ENCODE results near the gene FBXW11.

The FBXW11 gene

DNA sequence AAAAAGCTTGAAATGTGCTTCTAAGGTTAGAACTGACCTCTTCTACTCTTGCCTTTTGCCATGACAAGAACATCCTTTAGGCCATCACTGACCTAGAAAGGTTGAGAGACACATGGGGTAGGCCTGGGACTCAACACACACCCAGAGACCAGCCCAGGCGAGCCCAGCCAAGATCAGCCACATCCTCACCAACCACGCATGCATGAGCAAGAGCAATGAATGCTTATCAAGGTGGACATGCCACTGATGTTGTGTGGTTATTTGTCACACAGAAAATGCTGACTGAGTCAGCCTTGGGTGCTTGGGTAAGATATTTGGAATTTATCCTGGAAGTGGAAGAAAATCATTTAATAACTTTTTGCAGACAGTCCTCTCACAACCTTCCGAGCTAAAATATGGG lies 181.4 kb downstream of the FBXW11 start:
- Histone ChIP-seq H3K27me3 (ENCODE audit: insufficient read depth, poor library complexity, severe bottlenecking) (no peaks in the 10 kb centered on the region), H3K27ac (replicated peaks) (no peak overlapping the region)
- no peak for TF ChIP-seq REST (IDR thresholded peaks at IDR 0.05; ENCODE audit: insufficient replicate concordance, low read depth)
- TF ChIP-seq, protein P1, sequence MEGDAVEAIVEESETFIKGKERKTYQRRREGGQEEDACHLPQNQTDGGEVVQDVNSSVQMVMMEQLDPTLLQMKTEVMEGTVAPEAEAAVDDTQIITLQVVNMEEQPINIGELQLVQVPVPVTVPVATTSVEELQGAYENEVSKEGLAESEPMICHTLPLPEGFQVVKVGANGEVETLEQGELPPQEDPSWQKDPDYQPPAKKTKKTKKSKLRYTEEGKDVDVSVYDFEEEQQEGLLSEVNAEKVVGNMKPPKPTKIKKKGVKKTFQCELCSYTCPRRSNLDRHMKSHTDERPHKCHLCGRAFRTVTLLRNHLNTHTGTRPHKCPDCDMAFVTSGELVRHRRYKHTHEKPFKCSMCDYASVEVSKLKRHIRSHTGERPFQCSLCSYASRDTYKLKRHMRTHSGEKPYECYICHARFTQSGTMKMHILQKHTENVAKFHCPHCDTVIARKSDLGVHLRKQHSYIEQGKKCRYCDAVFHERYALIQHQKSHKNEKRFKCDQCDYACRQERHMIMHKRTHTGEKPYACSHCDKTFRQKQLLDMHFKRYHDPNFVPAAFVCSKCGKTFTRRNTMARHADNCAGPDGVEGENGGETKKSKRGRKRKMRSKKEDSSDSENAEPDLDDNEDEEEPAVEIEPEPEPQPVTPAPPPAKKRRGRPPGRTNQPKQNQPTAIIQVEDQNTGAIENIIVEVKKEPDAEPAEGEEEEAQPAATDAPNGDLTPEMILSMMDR (IDR thresholded peaks at IDR 0.05; ENCODE audit: insufficient read depth, low read length) = no peak
- no peak for TF ChIP-seq POLR2AphosphoS5 (IDR thresholded peaks at IDR 0.05; ENCODE audit: low read depth)
- TF ChIP-seq SPI1 (IDR thresholded peaks at IDR 0.05; ENCODE audit: borderline replicate concordance, low read depth) = no peak
- no peak for TF ChIP-seq GABPA (IDR thresholded peaks at IDR 0.05; ENCODE audit: low read depth)

GRCh38 chr5:171823269-171823668 lies 183.2 kb downstream of the FBXW11 start:
- Histone ChIP-seq H3K27ac (replicated peaks) (no peak overlapping the region), H3K4me3 (replicated peaks; ENCODE audit: insufficient read depth, low read length) (no peak overlapping the region), H3K27me3 (ENCODE audit: insufficient read depth, poor library complexity, severe bottlenecking) (no peaks in the 10 kb centered on the region)
- DNase-seq (ENCODE audit: low read depth in 1 of 2, low spot score in 1 of 2) = no peak
- TF ChIP-seq REST (IDR thresholded peaks at IDR 0.05; ENCODE audit: insufficient replicate concordance, low read depth) (no peak), SPI1 (IDR thresholded peaks at IDR 0.05; ENCODE audit: borderline replicate concordance, low read depth) (no peak), GABPA (IDR thresholded peaks at IDR 0.05; ENCODE audit: low read depth) (no peak), POLR2AphosphoS5 (IDR thresholded peaks at IDR 0.05; ENCODE audit: low read depth) (no peak)
- TF ChIP-seq, protein P1 (IDR thresholded peaks at IDR 0.05; ENCODE audit: insufficient read depth, low read length) = no peak

More for the DNA sequence above, 181.4 kb downstream of the FBXW11 start:
- no peak overlapping the region for H3K4me3 ChIP-seq (replicated peaks; ENCODE audit: insufficient read depth, low read length)
- DNase-seq (ENCODE audit: low read depth in 1 of 2, low spot score in 1 of 2) = no peak

GRCh38 chr5:171821286-171821685 lies 185.2 kb downstream of the FBXW11 start:
- DNase-seq (ENCODE audit: low read depth in 1 of 2, low spot score in 1 of 2) = no peak
- no peak overlapping the region for H3K4me3 ChIP-seq (replicated peaks; ENCODE audit: insufficient read depth, low read length)
- H3K27ac ChIP-seq (replicated peaks) = no peak overlapping the region
- no peaks in the 10 kb centered on the region for H3K27me3 ChIP-seq (ENCODE audit: insufficient read depth, poor library complexity, severe bottlenecking)
- TF ChIP-seq SPI1 (IDR thresholded peaks at IDR 0.05; ENCODE audit: borderline replicate concordance, low read depth) (no peak), POLR2AphosphoS5 (IDR thresholded peaks at IDR 0.05; ENCODE audit: low read depth) (no peak), REST (IDR thresholded peaks at IDR 0.05; ENCODE audit: insufficient replicate concordance, low read depth) (no peak), GABPA (IDR thresholded peaks at IDR 0.05; ENCODE audit: low read depth) (no peak)
- TF ChIP-seq, protein P1 (IDR thresholded peaks at IDR 0.05; ENCODE audit: insufficient read depth, low read length) = no peak
